GM21367 (cell line): ENCODE results near the gene SERAC1.
"Not testable (repeated sequence)": the region's sequence is repeated elsewhere in the genome, so short reads cannot be mapped to it uniquely, and the experiment has no call there.

Experiments
- ATAC-seq: cut with Tn5 transposase; IDR thresholded peaks from one replicate; pipeline ENCODE4 v1.9.1; 2021; ENCODE audit not compliant: unreplicated experiment

The SERAC1 gene

DNA sequence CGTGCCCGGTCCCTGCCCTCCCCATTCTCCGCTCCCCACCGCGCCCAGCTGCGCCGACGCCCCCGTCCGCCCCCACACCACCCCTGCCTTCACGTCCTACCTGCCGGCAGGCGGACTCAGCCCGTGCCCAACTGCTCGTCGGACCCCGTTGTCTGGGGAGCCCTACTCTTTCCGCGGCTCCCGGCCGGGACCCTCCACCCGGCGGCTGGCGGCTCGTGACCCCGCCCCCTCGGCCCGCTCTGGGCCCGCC is at the start of gene SERAC1:
Gene SERAC1, minus strand, starts transcription at position 223 of the 250 bp plus-strand sequence. CDS start 9,899 bp downstream, outside the sequence.
- ATAC-seq, result peak; percentile 40

- ATAC-seq, result peak; percentile 96
Measured at GRCh38 chr6:158213925-158214674, 46.0 kb upstream of the SERAC1 start.

GRCh38 chr6:158211273-158212055 is 43.4 kb upstream of the SERAC1 start:
- ATAC-seq, result no peak

DNA sequence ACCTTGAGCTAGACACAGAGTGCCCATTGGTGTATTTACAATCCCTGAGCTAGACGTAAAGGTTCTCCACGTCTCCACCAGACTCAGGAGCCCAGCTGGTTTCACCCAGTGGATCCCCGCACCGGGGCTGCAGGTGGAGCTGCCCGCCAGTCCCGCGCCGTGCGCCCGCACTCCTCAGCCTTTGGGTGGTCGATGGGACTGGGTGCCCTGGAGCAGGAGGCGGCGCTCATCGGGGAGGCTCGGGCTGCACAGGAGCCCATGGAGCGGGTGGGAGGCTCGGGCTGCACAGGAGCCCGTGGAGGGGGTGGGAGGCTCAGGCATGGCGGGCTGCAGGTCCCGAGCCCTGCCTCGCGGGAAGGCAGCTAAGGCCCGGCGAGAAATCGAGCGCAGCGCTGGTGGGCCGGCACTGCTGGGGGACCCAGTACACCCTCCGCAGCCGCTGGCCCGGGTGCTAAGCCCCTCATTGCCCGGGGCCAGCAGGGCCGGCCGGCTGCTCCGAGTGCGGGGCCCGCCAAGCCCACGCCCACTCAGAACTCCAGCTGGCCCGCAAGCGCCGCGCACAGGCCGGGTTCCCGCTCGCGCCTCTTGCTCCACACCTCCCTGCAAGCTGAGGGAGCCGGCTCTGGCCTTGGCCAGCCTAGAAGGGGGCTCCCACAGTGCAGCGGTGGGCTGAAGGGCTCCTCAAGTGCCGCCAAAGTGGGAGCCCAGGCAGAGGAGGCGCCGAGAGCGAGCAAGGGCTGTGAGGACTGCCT is 41.7 kb upstream of the SERAC1 start:
- not testable (repeated sequence) for ATAC-seq

DNA sequence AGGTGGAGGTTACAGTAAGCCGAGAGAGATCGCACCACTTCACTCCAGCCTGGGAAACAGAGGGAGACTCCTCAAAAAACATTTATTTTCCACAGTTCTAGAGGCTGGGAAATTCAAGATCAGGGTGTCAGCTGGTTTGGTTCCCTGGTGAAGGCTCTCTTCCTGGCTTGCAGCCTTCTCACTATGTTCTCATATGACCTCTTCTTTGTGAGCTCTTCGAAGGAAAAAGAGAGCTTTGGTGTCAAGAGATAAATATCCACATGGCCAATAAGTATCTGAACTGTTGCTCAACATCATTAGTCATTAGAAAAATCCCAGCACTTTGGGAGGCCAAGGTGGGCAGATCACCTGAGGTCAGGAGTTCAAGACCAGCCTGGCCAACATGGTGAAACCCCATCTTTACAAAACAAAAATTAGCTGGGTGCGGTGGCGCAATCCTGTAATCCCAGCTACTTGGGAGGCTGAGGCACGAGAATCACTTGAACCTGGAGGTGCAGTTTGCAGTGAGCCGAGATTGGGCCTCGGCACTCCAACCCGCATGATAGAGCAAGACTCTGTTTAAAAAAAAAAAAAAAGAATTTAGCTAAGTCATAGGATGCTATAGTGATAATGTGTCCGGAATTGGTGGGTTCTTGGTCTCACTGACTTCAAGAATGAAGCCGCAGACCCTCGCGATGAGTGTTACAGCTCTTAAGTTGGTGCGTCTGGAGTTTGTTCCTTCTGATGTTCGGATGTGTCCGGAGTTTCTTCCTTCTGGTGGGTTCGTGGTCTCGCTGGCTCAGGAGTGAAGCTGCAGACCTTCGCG is 40.4 kb upstream of the SERAC1 start:
- ATAC-seq, result not testable (repeated sequence)

DNA sequence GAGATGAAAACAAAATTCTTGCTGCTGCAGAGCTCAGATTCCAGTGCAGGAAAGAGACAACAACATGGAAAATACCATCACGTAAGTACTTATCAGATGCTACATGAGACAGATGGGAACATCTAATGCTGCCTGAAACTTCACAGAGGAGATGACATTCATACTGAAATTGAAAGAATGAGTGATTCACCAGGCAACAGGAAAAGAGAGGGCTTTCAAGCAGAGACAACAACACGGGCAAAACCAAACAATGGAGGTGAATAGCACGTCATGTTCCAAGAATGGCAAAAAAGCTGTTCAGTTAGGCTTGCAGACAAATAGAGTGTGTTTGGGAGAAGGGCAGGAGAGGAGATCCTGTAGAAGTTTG is 39.3 kb upstream of the SERAC1 start:
- ATAC-seq, result peak; percentile 92

DNA sequence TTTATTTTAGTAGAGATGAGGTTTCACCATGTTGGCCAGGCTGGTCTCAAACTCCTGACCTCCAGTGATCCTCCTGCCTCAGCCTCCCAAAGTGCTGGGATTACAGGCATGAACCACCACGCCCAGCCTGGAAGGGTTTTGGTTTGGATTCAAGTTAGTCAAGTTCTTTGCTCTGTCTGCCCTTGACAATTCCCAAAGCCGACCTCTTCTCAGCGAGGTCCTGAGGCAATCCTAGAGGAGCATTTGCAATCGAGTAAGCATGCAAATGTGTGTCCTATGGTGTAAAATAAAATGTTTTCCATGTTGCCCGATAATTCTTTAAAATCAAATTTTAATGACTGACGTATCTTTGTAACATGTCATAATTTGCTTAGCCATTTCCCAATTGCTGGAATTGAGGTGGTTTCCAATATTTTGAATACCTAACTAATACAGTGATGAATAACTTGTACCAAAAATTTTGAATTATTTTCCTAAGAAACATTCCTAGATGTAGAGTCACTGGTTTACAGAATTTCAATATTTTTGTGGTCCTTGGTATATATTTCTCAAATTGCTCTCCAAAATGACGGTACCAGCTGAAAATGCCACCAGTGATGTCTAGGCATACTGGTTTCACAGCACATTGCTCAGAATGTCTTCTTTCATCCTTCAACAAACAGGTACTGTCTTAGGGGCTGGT is 38.8 kb upstream of the SERAC1 start:
- no peak for ATAC-seq

DNA sequence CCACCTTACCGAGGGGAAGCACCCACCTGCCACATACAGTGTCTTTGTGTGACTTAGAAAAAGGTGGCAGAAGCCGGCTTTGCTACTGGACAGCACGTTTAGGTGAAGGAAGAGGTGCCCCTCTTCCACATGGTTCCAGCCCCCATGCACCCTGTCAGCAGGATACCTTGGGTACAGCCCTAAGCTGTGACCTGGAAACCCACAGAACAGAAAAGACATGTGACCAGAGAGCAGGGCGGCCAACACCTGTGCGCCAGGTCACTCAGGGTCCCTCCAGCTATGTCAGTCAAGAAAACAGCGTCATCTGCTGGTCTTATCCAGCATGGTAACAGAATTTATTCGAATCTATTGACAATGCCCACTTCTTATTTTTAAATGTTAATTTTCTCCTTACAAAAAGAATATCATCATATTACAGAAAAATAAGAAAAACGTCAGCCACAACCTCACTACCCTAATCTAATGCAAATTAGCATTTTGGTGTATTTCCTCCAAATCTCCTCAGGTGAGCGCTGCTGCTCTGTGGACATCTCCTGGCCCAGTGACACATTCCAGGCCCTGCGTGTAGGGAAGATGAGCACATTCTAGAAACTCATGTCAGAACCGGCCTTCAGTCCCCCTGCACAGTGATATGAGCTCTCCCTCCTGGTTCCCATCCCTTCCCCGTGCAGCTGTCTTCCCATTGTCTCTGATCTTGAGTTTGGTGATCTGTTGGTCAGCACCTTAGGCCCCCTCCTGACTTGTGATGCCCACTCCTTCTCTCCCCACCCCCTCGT is 37.3 kb upstream of the SERAC1 start:
- no peak for ATAC-seq

GRCh38 chr6:158198461-158198860 is 30.4 kb upstream of the SERAC1 start:
- ATAC-seq, result no peak

GRCh38 chr6:158194487-158195280 is 26.6 kb upstream of the SERAC1 start:
- no peak for ATAC-seq

DNA sequence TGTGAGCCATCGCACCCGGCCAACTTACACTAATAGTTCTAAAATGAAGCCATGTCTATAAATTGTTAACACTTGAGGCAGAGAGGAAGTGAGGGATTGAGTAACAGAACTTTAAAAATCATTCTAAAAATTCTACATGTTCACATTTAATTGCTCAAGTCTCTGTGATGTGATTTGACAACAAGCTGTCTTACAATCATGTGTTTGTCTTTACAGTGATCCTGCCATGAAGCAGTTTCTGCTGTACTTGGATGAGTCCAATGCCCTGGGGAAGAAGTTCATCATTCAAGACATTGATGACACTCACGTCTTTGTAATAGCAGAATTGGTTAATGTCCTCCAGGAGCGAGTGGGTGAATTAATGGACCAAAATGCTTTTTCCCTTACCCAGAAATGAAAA is 23.7 kb upstream of the SERAC1 start:
- ATAC-seq, result no peak

- no peak for ATAC-seq
Measured at GRCh38 chr6:158191032-158191431, 23.0 kb upstream of the SERAC1 start.

GRCh38 chr6:158188591-158188990 is 20.5 kb upstream of the SERAC1 start:
- ATAC-seq, result no peak

DNA sequence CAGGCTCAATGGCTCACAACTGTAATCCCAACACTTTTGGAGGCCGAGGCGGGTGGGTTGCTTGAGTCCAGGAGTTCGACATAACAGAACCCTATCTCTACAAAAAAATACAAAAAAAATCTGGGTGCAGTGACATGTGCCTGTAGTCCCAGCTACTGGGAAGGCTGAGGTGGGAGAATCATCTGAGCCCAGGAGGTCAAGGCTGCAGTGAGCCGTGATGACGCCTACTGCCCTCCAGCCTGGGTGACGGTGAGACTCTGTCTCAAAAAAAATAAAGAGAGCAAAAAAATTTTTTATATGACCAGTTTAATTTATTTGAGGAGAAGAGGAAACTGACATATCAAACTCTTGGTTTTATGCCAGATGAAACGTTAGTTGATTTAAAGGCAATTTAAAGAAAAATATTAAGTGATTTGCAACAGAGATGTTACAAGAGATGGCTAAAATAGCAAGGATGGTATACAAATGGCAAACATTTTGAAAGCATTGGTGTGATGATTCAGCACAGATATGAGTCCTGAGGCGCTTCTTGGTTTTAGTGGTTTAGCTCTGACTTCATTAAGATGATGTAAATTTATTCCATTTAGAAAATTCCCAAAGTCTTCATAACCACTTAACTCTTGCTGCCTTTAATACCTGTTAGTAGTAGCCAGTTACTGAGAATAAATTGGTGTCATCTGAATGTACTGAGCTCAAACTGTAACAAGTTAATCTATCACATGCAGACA is 17.8 kb upstream of the SERAC1 start:
- no peak for ATAC-seq

GRCh38 chr6:158184608-158185007 is 16.5 kb upstream of the SERAC1 start:
- ATAC-seq, result no peak

DNA sequence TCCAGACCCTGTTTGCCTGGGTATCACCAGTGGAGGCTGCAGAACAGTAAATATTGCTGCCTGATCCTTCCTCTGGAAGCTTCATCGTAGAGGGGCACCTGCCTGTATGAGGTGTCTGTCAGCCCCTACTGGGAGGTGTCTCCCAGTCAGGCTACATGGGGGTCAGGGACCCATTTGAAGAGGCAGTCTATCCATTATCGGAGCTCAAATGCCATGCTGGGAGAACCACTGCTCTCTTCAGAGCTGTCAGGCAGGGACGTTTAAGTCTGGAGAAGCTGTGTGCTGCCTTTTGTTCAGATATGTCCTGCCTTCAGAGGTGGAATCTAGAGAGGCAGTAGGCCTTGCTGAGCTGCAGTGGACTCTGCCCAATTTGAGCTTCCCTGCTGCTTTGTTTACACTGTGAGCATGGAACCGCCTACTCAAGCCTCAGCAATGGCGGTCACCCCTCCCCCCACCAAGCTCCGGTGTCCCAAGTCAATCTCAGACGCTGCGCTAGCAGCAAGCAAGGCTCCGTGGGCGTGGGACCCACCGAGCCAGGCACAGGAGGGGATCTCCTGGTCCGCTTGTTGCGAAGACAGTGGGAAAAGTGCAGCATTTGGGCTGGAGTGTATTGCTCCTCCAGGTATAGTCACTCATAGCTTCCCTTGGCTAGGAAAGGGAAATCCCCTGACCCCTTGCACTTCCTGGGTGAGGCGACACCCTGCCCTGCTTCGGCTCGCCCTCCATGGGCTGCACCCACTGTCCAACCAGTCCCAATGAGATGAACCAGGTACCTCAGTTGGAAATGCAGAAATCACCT is 15.3 kb upstream of the SERAC1 start:
- ATAC-seq, result not testable (repeated sequence)

DNA sequence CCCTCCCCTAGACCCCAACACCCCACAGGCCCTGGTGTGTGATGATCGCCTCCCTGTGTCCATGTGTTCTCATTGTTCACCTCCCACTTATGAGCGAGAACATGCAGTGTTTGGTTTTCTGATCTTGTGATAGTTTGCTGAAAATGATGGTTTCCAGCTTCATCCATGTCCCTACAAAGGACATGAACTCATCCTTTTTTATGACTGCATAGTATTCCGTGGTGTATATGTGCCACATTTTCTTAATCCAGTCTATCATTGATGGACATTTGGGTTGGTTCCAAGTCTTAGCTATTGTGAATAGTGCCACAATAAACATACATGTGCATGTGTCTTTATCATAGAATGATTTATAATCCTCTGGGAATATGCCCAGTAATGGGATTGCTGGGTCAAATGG is 9.7 kb upstream of the SERAC1 start:
- not testable (repeated sequence) for ATAC-seq
